Activated T-helper 2 cell treated with anti-CD3 and anti-CD28 coated beads, Interferon-gamma antibody, Interleukin-2, Interleukin-4, amounts not matched to agents 10 μg/mL and 5 μg/mL and 100 μg/mL, durations not matched to agents 14 hours and 24 hours and 36 hours (primary cell): Measurements from ENCODE around the gene PHLDA2. TPM values are rescaled to one million over a fixed set of nuclear protein-coding genes. Genes with fewer than 3 reads are reported as not detected.
"Not testable (repeated sequence)": the region's sequence is repeated elsewhere in the genome, so short reads cannot be mapped to it uniquely, and the experiment has no call there.

Experiments used
- DNase-seq: peaks from one replicate; pipeline ENCODE4 v3.0.0; 2021; ENCODE audit warnings: low spot score
- H3K27ac Mint-ChIP-seq: one replicate; pipeline ENCODE4 v1.8.0; 2021; ENCODE audit warnings: mixed read lengths
- H3K27me3 Mint-ChIP-seq: one replicate; pipeline ENCODE4 v1.8.0; 2021; ENCODE audit warnings: low read depth, mixed read lengths
- H3K36me3 Mint-ChIP-seq: one replicate; pipeline ENCODE4 v1.8.0; 2021; ENCODE audit warnings: low read depth, mixed read lengths
- H3K4me1 Mint-ChIP-seq: one replicate; pipeline ENCODE4 v1.8.0; 2021; ENCODE audit warnings: low read depth, mixed read lengths
- H3K4me3 Mint-ChIP-seq: one replicate; pipeline ENCODE4 v1.8.0; 2021; ENCODE audit warnings: low read depth, mild to moderate bottlenecking, moderate library complexity, mixed read lengths
- H3K9me3 Mint-ChIP-seq: one replicate; pipeline ENCODE4 v1.8.0; 2021; ENCODE audit warnings: mixed read lengths
- intact Hi-C: fragments of 100-400 bp; cut with micrococcal nuclease; formaldehyde crosslinking; loops from one replicate; pipeline ENCODE4 v1.15.1; 2023
- total RNA-seq: library from RNA; stranded (reverse); gene quantifications from 2 replicates; pipeline ENCODE4 v1.2.3, GENCODE V29; 2022

The PHLDA2 gene
- total RNA-seq, 1 donor from 2014 or later, result 34.7 TPM

DNA sequence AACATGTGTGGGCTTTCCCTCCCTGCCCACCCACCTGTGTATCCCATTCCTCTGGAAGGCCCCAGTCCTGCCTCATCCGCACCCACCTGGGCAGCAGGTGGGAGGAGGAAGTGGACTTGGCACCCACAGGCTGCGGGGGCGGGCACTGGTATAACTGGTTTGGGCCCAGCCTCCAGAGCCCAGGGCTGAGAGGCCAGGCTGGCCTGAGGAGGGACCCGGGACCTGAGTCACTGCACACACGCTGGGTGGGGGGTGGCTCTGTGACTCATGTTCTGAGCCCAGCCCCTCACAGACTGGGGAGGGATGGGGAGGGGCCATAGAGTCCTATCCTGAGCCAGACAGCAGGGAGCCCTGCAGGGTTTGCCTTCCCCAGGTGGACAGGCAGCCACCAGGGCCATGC is 16.7 kb downstream of the PHLDA2 start:
- intact Hi-C loops, result no loop called here
- Mint-ChIP-seq H3K27ac (no peak overlapping the region), H3K4me3 (no peak overlapping the region), H3K4me1 (no peaks in the 10 kb centered on the region), H3K36me3 (no peaks in the 10 kb centered on the region), H3K9me3 (no peaks in the 10 kb centered on the region), H3K27me3 (no peaks in the 10 kb centered on the region)
- no peak for DNase-seq

DNA sequence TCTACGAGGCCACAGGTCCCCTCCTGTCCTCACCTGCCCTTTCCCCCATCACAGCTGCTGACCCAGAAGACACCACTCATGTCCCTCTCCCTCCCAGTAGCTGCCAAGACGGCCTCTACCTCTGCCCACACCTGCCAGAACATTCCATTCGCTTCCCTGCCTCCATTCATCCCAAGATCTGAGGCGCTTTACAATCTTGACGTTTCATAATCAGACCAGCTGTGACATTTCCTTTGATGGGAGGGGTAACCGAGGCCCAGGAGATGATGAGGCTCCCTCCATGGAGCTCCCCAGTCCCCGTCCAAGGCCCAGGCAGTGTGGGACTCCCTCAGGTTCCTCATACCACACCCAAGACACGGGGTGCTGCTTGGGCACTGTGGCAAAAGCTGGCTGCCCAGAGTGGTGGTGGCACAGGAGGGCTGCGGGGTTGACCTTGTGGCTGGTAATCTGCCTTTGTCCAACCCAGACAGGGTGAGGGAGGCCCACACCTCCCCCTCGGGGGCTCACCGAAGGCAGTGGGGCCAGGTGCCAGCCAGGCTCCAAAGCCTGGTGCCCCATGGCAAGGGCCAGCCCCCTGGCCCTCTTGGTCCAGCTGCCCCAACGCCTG is 17.3 kb downstream of the PHLDA2 start:
- intact Hi-C loops, result no loop called here
- no peaks in the 10 kb centered on the region for H3K27me3 Mint-ChIP-seq
- H3K4me3 Mint-ChIP-seq, result no peak overlapping the region
- H3K9me3 Mint-ChIP-seq, result no peaks in the 10 kb centered on the region
- H3K4me1 Mint-ChIP-seq, result no peaks in the 10 kb centered on the region
- H3K36me3 Mint-ChIP-seq, result no peaks in the 10 kb centered on the region
- H3K27ac Mint-ChIP-seq, result no peak overlapping the region
- DNase-seq, result no peak

DNA sequence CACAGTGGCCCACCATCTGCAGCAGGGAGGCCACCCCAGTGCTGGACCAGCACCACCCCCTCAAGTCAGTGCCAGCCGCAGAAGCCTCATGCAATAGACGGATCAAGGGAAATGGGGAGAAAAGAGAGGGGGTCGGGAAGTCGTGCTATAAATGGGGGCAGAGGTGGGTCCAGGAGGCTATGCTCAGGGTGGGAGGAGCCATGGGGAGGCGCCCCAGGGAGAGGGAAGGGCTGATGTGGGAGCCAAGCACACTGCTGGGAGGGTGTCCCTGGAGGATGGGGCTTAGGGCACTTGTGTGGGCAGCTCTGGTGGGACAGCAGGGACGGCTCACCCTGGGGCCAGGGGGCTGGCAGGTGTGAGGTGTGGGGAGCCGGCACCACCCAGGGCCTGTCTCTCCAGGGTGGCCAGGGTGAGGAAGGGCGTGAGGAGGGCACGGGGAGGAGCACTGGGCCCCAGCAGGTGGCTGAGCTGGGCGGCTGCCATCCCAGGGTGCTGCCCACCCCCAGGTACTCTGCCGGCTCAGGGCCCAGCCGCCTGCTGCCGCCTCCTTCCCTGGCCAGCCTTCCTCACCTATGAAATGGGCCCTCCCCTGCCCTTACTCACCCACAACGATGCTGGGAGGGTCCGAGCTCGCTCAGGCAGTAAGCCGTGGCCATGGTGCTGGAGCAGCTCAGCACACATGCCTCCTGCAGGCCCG is 18.0 kb downstream of the PHLDA2 start:
- Mint-ChIP-seq H3K4me3 (no peak overlapping the region), H3K27me3 (no peaks in the 10 kb centered on the region), H3K4me1 (no peaks in the 10 kb centered on the region), H3K27ac (no peak overlapping the region), H3K9me3 (no peaks in the 10 kb centered on the region), H3K36me3 (no peaks in the 10 kb centered on the region)
- DNase-seq, result no peak
- intact Hi-C loops, result no loop called here

DNA sequence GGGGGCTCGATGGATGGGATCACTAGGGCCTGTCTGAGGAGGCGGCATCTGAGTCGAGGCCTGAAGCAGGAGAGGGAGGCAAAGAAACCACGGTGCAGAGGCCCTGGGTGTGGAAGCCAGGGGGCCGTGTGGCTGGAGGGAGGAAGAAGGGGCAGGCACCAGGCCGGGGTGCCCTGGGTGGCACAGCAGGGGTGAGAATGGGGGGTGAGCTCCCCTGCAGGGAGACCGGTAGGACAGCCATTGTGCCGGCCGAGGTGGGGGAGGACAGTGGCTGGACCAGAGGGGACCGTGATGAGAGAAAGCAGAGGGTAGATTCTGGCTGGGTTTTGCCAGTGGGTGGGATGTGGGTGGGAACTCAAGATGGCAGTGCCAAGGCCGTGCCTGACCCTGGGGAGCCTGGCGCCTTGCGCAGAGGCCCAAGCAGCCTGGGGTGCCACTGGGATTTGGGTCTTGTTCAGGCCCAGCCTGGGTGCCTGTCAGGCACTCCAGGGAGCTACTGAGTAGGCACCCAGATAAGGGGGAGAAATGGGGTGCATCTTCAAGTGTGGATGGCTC is 18.7 kb downstream of the PHLDA2 start:
- Mint-ChIP-seq H3K27me3 (no peaks in the 10 kb centered on the region), H3K4me1 (no peaks in the 10 kb centered on the region), H3K27ac (no peak overlapping the region), H3K4me3 (no peak overlapping the region), H3K36me3 (peaks cover 6% of the 10 kb centered on the region), H3K9me3 (peaks cover 4% of the 10 kb centered on the region)
- intact Hi-C loops, result no loop called here
- no peak for DNase-seq

DNA sequence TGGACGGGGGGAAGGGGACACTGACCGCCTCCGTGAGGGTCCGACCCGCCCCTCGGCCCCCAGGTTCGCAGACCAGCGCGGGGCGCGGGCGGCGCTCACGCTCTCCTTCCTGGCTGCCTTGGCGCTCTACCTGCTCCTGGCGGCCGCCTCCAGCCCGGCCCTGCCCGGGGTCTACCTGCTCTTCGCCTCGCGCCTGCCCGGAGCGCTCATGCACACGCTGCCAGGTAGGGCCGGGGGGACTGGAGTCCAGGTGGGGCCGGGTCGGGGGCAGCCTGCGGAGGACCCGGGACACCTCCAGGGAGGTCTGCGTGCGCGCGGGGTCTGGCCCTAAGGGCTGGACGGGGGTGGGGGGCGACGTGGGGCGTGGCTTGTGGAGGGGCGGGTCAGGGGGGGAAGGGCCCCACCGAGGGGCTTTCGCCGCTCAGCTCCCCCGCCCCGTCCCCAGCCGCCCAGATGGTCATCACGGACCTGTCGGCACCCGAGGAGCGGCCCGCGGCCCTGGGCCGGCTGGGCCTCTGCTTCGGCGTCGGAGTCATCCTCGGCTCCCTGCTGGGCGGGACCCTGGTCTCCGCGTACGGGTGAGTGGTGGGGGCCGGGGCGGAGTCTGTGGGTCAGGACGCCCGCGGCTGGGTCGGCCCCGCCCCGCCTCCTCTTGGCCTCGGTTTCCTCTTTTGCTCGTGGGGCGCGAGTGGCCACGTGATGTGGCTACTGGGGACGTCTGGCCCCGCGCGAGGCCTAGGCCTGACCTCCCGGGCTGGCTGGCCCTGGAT is 19.9 kb downstream of the PHLDA2 start:
- peaks cover 2% of the 10 kb centered on the region for H3K4me1 Mint-ChIP-seq
- H3K9me3 Mint-ChIP-seq, result peaks cover 10% of the 10 kb centered on the region
- intact Hi-C loops, result no loop called here
- no peak for DNase-seq
- no peaks in the 10 kb centered on the region for H3K27me3 Mint-ChIP-seq
- no peak overlapping the region for H3K4me3 Mint-ChIP-seq
- H3K27ac Mint-ChIP-seq, result no peak overlapping the region
- peaks cover 15% of the 10 kb centered on the region for H3K36me3 Mint-ChIP-seq

DNA sequence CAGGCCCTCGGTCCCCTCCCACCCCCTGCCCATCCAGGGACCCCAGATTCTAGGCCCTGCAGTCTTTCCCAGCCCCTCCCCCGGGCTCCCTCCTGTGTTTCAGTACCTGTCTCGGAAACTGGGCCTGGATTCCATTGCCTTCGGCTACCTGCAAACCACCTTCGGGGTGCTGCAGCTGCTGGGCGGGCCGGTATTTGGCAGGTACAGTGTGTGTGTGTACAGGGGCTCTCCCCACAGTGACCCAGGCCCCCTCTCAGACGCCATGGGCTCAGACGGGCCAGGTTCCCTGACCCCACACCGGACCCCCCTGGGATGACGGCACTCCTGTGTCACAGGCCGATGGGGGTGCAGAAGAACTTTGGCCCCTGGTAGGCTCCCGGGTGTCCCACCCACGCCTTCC is 21.1 kb downstream of the PHLDA2 start:
- Mint-ChIP-seq H3K27ac (no peak overlapping the region), H3K4me1 (peaks cover 7% of the 10 kb centered on the region), H3K36me3 (peaks cover 15% of the 10 kb centered on the region), H3K9me3 (peaks cover 10% of the 10 kb centered on the region), H3K4me3 (no peak overlapping the region), H3K27me3 (no peaks in the 10 kb centered on the region)
- DNase-seq, result no peak
- intact Hi-C loops, result no loop called here

DNA sequence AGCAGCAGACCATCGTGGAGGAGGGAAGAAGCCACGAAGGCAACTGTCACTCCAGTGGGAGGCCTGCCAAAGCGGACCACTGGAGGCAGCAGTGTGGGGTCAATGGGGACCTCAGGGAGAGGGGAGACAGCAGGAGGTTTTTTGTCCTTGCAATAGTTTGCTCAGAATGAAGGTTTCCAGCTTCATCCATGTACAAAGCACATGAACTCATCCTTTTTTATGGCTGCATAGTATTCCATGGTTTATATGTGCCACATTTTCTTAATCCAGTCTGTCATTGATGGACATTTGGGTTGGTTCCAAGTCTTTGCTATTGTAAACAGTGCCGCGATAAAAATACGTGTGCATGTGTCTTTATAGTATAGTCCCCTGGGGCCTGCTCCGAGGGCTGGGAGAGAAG is 23.9 kb downstream of the PHLDA2 start:
- DNase-seq, H3K27ac Mint-ChIP-seq, H3K9me3 Mint-ChIP-seq, H3K4me3 Mint-ChIP-seq, intact Hi-C loops, H3K27me3 Mint-ChIP-seq: not testable (repeated sequence)
- peaks cover 15% of the 10 kb centered on the region for H3K4me1 Mint-ChIP-seq
- peaks cover 15% of the 10 kb centered on the region for H3K36me3 Mint-ChIP-seq

DNA sequence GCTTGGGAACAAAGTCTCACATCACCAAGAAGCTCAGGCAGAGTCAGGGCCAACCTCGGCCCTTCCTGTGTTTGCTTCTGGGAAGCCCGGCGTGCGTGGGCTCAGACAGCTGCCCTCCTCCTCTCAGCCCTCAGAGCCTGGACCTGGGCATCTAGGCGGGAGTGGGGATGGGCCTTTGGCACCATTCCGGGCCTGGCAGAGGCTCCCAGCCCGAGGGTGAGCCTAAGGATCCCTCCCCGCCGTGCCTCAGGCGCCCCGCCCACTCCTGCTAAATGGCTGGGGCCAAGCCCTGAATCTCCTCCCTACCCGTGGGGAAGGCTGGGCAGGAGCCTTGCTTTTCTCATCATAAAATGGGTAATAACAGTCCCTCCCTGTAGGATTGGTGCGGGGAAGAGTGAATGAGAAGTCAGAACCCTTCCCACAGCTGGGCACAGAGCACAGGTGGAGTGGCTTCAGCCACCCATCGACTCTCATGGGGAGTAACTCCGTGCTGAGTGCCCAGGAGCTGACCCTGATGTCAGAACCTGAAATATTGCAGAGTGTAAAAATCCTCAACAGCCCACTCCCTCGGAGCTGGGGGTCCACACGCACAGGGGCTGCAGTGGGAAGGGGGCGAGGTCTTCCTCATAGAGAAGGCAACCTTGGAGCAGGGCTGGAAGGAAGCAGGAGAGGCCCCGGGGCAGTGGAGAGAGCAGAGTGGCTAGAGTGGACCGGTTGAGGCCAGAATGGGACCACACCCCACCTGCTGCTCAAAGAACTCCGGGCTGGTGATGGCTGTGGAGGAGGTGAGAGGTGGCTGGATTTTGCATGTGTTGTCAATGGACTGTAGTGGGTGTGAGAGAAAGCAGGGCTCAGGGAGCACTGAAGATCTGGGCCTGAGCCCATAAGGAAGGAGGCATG is 24.8 kb downstream of the PHLDA2 start:
- no peaks in the 10 kb centered on the region for H3K27me3 Mint-ChIP-seq
- peak overlapping the region; percentile 57 for H3K4me3 Mint-ChIP-seq
- peaks cover 10% of the 10 kb centered on the region for H3K9me3 Mint-ChIP-seq
- intact Hi-C loops, result no loop called here
- peaks cover 15% of the 10 kb centered on the region for H3K36me3 Mint-ChIP-seq
- H3K27ac Mint-ChIP-seq, result no peak overlapping the region
- H3K4me1 Mint-ChIP-seq, result peaks cover 19% of the 10 kb centered on the region
- no peak for DNase-seq

DNA sequence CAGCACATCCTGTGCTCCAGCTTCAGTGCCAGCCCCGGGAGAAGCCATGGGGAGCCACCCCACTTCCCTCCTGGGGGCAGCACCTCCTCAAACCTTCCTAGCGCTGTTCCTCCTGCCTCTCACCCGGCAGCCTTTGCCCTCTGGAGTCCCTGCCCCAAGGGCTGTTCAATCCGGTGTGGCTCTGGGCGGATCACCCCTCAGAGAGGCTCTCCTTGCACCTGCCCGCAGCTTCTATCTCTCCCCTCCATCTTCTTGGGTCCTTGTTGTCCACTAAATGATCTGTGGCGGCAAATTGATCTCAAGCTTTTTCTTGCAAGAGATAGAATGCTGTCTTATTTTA is 25.6 kb downstream of the PHLDA2 start:
- peak overlapping the region; percentile 57 for H3K4me3 Mint-ChIP-seq
- no peaks in the 10 kb centered on the region for H3K27me3 Mint-ChIP-seq
- H3K27ac Mint-ChIP-seq, result no peak overlapping the region
- peaks cover 10% of the 10 kb centered on the region for H3K9me3 Mint-ChIP-seq
- peaks cover 15% of the 10 kb centered on the region for H3K36me3 Mint-ChIP-seq
- DNase-seq, result no peak
- H3K4me1 Mint-ChIP-seq, result peaks cover 26% of the 10 kb centered on the region
- intact Hi-C loops, result loop anchor here (2.0 kb wide), 2 partner anchors 19 to 87 kb away; partner anchors contain the start of gene CDKN1C

DNA sequence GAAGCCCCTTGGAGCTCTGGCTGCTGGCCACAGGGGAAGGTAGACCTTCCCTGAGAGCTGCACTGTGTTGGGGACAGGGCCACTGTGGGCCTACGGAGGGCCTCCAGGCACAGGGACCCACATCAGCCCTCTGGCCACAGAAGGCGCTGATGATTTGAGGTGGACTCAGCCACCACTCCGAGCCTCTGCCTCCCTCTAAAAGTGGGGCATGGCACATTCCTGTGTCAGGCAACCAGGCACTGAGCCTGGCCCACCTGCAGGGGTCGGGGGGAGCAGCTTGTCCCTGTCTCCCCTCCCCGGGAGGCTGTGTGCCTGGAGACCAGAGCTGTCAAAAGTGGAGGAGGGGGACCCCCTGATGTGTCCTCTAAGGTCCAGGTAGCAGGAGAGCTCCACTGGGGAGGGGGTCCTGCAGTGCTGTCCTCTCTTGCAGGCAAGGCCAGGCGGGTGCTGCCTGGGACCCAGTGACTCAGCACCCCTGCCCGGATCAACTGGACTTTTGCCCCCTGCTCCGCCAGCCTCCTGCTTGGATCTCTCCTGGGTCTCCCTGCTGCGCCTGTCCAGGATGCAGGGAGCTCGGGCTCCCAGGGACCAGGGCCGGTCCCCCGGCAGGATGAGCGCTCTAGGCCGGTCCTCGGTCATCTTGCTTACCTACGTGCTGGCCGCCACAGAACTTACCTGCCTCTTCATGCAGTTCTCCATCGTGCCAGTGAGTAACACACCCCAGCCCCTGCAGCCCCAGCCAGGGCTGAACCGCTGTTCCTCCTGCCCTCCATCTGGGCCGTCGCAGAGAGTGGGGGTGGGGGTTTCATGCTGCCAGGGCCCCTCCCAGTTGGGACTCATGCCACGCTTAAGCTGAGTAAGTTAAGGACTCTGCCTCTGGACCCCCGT is 26.2 kb downstream of the PHLDA2 start:
- H3K27me3 Mint-ChIP-seq, result no peaks in the 10 kb centered on the region
- H3K4me3 Mint-ChIP-seq, result peak overlapping the region; percentile 74
- intact Hi-C loops, result loop anchor here (1.0 to 2.0 kb wide), 3 partner anchors 18 to 88 kb away; partner anchors contain the start of gene CDKN1C
- H3K36me3 Mint-ChIP-seq, result peaks cover 15% of the 10 kb centered on the region
- peak overlapping the region; percentile 50 for H3K27ac Mint-ChIP-seq
- no peak for DNase-seq
- peaks cover 32% of the 10 kb centered on the region for H3K4me1 Mint-ChIP-seq
- H3K9me3 Mint-ChIP-seq, result peaks cover 10% of the 10 kb centered on the region

DNA sequence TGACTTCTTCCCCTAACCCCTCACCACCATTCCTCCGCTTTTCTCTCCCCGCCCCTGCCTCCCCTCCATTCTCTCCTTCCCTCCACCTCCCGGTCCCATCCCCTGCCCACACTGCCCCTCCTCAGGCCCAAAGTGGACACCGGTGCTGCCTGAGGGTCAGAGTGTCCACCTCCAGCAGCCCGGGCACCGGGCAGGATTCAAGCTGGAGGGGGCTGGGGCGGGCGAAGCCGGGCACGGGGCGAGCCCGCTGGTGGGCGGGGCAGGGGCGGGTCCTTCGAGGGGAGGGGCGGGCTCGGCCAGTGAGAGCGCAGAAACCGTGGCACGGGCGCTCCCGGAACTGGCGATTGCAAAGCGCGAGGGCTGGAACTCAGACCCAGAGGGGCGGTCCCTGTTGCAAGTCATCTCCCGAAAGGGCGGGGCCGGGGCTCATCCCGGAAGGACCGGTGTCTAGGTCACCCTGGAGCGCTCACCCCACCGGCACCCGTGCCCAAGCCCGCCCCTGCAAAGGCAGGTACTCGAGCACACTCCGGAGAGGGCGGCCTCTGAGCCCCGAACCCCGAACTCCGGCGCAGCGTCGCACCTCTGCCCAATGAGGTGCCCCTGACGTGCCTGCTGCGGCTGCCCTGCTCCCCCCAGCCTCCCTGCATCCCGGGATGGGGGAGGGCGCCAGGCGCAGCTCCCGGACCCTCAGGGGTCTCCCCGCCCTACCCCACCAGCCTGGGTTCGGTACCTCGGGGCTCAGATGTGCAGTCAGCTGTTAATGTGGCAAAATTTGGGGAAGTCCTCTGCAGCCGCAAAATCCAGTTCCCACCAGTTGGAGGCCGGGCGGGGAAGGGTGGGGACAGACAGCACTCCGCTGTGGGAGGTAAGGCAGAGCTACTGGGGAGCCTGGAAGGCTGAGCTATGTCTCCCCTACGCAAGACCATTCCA is 27.1 kb downstream of the PHLDA2 start:
- H3K27ac Mint-ChIP-seq, result peak overlapping the region; percentile 61
- H3K9me3 Mint-ChIP-seq, result peaks cover 10% of the 10 kb centered on the region
- intact Hi-C loops, result loop anchor here (1.0 to 2.0 kb wide), 3 partner anchors 17 to 89 kb away; partner anchors contain the start of gene CDKN1C
- peaks cover 37% of the 10 kb centered on the region for H3K4me1 Mint-ChIP-seq
- H3K4me3 Mint-ChIP-seq, result peak overlapping the region; percentile 74
- H3K27me3 Mint-ChIP-seq, result no peaks in the 10 kb centered on the region
- H3K36me3 Mint-ChIP-seq, result peaks cover 15% of the 10 kb centered on the region
- peak; percentile 94 for DNase-seq
